PFSK-1 (cell line): Measurements from ENCODE around the gene IL1RN.

ENCODE experiments used
- FOXP2 ChIP-seq: optimal IDR thresholded peaks from 2 replicates; pipeline ENCODE3; 2011; ENCODE audit warnings: borderline replicate concordance, control low read depth, inconsistent platforms; ENCODE audit not compliant: insufficient read depth; ENCODE audit errors: extremely low read length, extremely low read depth
- POLR2AphosphoS5 ChIP-seq: IDR thresholded peaks from 2 replicates; pipeline ENCODE4 v1.6.1; 2012; ENCODE audit warnings: low read depth, mild to moderate bottlenecking, control low read depth, low read length, moderate library complexity
- SIN3A ChIP-seq: IDR thresholded peaks from 2 replicates; pipeline ENCODE4 v1.6.1; 2012; ENCODE audit warnings: mild to moderate bottlenecking, low read length, moderate library complexity, borderline replicate concordance; ENCODE audit not compliant: insufficient read depth
- TAF1 ChIP-seq: IDR thresholded peaks from 2 replicates; pipeline ENCODE4 v1.6.1; 2012; ENCODE audit warnings: low read length, control low read depth, borderline replicate concordance; ENCODE audit not compliant: insufficient read depth
- TF ChIP-seq, protein P1 (sequence below), 2 experiments: IDR thresholded peaks; 2 replicates each; pipeline versions ENCODE4 v1.6.1 to v1.8.0; 2011 to 2012; ENCODE audit warnings: low read depth in 2 of 2, low read length in 2 of 2, control low read depth in 1 of 2, inconsistent platforms in 1 of 2, mild to moderate bottlenecking in 1 of 2, moderate library complexity in 1 of 2; ENCODE audit not compliant: insufficient read depth in 1 of 2

The IL1RN gene

DNA sequence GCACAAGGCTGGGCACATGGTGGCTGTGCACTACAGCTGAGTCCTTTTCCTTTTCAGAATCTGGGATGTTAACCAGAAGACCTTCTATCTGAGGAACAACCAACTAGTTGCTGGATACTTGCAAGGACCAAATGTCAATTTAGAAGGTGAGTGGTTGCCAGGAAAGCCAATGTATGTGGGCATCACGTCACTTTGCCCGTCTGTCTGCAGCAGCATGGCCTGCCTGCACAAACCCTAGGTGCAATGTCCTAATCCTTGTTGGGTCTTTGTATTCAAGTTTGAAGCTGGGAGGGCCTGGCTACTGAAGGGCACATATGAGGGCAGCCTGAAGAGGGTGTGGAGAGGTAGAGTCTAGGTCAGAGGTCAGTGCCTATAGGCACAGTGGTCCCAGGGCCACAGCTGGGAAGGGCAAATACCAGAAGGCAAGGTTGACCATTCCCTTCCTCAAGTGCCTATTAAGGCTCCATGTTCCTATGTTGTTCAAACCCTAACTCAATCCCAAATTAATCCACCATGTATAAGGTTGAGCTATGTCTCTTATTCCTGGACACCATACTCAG lies 2.2 kb downstream of the IL1RN start:
- TF ChIP-seq SIN3A (no peak), POLR2AphosphoS5 (no peak), FOXP2 (no peak), TAF1 (no peak)
- TF ChIP-seq, protein P1, sequence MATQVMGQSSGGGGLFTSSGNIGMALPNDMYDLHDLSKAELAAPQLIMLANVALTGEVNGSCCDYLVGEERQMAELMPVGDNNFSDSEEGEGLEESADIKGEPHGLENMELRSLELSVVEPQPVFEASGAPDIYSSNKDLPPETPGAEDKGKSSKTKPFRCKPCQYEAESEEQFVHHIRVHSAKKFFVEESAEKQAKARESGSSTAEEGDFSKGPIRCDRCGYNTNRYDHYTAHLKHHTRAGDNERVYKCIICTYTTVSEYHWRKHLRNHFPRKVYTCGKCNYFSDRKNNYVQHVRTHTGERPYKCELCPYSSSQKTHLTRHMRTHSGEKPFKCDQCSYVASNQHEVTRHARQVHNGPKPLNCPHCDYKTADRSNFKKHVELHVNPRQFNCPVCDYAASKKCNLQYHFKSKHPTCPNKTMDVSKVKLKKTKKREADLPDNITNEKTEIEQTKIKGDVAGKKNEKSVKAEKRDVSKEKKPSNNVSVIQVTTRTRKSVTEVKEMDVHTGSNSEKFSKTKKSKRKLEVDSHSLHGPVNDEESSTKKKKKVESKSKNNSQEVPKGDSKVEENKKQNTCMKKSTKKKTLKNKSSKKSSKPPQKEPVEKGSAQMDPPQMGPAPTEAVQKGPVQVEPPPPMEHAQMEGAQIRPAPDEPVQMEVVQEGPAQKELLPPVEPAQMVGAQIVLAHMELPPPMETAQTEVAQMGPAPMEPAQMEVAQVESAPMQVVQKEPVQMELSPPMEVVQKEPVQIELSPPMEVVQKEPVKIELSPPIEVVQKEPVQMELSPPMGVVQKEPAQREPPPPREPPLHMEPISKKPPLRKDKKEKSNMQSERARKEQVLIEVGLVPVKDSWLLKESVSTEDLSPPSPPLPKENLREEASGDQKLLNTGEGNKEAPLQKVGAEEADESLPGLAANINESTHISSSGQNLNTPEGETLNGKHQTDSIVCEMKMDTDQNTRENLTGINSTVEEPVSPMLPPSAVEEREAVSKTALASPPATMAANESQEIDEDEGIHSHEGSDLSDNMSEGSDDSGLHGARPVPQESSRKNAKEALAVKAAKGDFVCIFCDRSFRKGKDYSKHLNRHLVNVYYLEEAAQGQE (IDR thresholded peaks at IDR 0.05; ENCODE audit: insufficient read depth in 1 of 2, low read depth in 2 of 2, low read length in 2 of 2): no peak

DNA sequence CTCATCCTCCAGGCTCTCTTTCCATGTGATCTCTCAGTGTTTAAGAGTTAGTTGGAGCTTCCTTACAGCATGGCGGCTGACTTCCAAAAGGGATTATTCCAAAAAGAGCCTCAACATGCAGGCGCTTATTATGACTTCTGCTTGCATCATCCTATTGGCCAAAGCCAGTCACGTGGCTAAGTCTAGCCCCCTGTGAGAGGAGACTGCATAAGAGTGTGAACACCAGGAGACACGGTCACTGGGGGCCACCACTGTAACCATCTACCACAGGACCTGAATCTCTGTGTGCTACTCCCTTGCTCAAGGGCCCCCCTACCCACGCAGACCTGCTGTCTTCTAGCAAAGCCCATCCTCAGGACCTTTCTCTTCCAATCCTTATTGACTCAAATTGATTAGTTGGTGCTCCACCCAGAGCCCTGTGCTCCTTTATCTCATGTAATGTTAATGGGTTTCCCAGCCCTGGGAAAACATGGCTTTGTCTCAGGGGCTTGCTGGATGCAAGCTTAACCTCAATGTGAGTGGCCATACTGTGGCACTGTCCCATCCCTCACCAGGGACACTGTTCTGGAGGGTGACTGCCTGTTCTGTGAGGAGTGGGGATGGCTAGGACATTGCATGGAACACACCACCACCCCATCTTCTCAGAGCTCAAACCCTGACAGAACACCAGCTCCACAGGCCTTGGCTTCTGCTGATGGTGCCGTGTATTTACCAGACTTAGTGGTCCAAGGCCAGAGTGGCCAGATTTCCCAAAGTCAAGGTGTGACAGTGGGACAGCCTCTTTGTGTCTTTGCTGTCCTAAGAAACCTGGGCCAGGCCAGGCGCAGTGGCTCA lies 4.2 kb downstream of the IL1RN start:
- TF ChIP-seq, protein P1 (IDR thresholded peaks at IDR 0.05; ENCODE audit: insufficient read depth in 1 of 2, low read depth in 2 of 2, low read length in 2 of 2): no peak
- no peak for TF ChIP-seq TAF1
- no peak for TF ChIP-seq SIN3A
- TF ChIP-seq FOXP2: no peak
- no peak for TF ChIP-seq POLR2AphosphoS5

DNA sequence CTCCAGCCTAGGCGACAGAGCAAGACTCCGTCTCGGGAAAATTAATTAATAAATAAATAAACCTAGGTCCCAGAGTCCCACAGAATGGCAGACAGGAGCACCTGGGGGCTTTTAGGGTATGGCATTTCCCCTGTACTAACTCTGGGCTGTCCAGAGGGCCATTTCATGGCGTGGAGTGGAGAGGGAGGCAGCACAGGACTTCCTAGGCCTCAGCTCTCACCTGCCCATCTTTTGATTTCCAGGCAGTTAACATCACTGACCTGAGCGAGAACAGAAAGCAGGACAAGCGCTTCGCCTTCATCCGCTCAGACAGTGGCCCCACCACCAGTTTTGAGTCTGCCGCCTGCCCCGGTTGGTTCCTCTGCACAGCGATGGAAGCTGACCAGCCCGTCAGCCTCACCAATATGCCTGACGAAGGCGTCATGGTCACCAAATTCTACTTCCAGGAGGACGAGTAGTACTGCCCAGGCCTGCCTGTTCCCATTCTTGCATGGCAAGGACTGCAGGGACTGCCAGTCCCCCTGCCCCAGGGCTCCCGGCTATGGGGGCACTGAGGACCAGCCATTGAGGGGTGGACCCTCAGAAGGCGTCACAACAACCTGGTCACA lies 5.1 kb downstream of the IL1RN start:
- no peak for TF ChIP-seq SIN3A
- no peak for TF ChIP-seq TAF1
- no peak for TF ChIP-seq FOXP2

DNA sequence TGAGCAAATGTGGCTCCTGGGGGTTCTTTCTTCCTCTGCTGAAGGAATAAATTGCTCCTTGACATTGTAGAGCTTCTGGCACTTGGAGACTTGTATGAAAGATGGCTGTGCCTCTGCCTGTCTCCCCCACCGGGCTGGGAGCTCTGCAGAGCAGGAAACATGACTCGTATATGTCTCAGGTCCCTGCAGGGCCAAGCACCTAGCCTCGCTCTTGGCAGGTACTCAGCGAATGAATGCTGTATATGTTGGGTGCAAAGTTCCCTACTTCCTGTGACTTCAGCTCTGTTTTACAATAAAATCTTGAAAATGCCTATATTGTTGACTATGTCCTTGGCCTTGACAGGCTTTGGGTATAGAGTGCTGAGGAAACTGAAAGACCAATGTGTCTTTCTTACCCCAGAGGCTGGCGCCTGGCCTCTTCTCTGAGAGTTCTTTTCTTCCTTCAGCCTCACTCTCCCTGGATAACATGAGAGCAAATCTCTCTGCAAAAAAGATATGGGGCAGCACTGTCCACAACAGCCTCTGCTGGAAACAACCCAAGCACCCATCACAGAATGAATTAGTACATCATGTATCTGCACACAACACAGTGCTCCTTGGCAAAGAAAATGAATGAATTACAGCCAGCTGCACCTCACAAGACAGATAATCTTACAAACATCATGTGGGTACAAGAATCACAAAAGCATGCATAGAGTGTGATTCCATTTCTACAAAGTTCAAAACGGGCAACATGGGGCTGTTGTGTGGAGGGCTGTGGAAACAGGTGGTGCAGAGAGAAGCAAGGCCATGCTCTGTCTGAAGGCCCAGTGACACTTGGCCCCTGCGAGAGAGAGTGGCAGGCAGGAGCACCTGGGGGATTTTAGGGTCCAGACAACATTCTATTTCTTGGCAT lies 6.6 kb downstream of the IL1RN start:
- TF ChIP-seq SIN3A (no peak), TAF1 (no peak), POLR2AphosphoS5 (no peak), FOXP2 (no peak)
- TF ChIP-seq, protein P1 (IDR thresholded peaks at IDR 0.05; ENCODE audit: insufficient read depth in 1 of 2, low read depth in 2 of 2, low read length in 2 of 2): no peak

DNA sequence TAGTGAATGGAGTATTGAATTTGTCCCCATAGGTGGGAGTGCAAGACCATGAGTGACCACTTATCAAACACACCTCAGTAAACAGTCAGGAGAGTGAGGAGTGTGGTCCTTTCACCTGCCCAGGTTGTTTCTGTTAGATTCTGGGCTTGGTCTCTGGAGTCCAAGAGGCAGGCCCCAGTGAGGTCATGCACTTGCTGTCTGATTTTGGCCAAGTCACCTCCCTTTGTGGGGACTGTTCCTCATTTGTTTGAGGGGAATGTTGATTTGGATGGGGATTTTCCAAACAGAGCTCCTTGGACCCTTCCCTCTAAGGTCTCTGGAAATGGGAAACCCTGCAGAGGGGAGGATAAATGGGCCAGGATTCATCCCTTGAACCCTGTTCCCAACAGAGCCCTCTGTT lies 7.3 kb downstream of the IL1RN start:
- TF ChIP-seq, protein P1 (IDR thresholded peaks at IDR 0.05; ENCODE audit: insufficient read depth in 1 of 2, low read depth in 2 of 2, low read length in 2 of 2): no peak
- TF ChIP-seq FOXP2: no peak
- TF ChIP-seq SIN3A: no peak
- no peak for TF ChIP-seq TAF1
- no peak for TF ChIP-seq POLR2AphosphoS5
